Nephron (organoid): ENCODE data around the gene HMGCS1.

ENCODE experiments used
- H3K27ac Mint-ChIP-seq, 3 experiments: 2 replicates each; pipeline ENCODE4 v1.8.0; 2020; ENCODE audit warnings: mixed read lengths in 3 of 3, mild to moderate bottlenecking in 2 of 3, moderate library complexity in 1 of 3
- H3K27me3 Mint-ChIP-seq: 2 replicates; pipeline ENCODE4 v1.8.0; 2021; ENCODE audit warnings: low read depth, mild to moderate bottlenecking, moderate library complexity, mixed read lengths
- H3K36me3 Mint-ChIP-seq: 2 replicates; pipeline ENCODE4 v1.8.0; 2020; ENCODE audit warnings: low read depth, mixed read lengths
- H3K4me1 Mint-ChIP-seq: 2 replicates; pipeline ENCODE4 v1.8.0; 2020; ENCODE audit warnings: mixed read lengths
- H3K4me3 Mint-ChIP-seq, 3 experiments: 2 replicates each; pipeline ENCODE4 v1.8.0; 2020; ENCODE audit warnings: mild to moderate bottlenecking in 3 of 3, mixed read lengths in 3 of 3, moderate library complexity in 2 of 3
- H3K9me3 Mint-ChIP-seq: 2 replicates; pipeline ENCODE4 v1.8.0; 2020; ENCODE audit warnings: mixed read lengths
- CTCF ChIP-seq, 3 experiments: fragments of 200-600 bp; sonication (generic); IDR thresholded peaks; one replicate each; pipeline ENCODE4 v1.5.0; 2021; ENCODE audit warnings: antibody characterized with exemption in 3 of 3; ENCODE audit not compliant: unreplicated experiment in 3 of 3

Gene HMGCS1

GRCh38 chr5:43251754-43252153 is 61.5 kb downstream of the HMGCS1 start:
- H3K27me3 Mint-ChIP-seq = no peaks in the 10 kb centered on the region

GRCh38 chr5:43245724-43246385 is 67.4 kb downstream of the HMGCS1 start:
- Mint-ChIP-seq H3K4me1 (peaks cover 7% of the 10 kb centered on the region), H3K27me3 (peaks cover 14% of the 10 kb centered on the region), H3K27ac (no peak overlapping the region), H3K36me3 (no peaks in the 10 kb centered on the region), H3K9me3 (no peaks in the 10 kb centered on the region), H3K4me3 (no peak overlapping the region)
- no peak for TF ChIP-seq CTCF (IDR thresholded peaks at IDR 0.05; ENCODE audit: unreplicated experiment in 3 of 3)

More at GRCh38 chr5:43251754-43252153, 61.5 kb downstream of the HMGCS1 start:
- no peak for TF ChIP-seq CTCF (IDR thresholded peaks at IDR 0.05; ENCODE audit: unreplicated experiment in 3 of 3)
- H3K4me3 Mint-ChIP-seq = no peak overlapping the region
- H3K4me1 Mint-ChIP-seq = no peaks in the 10 kb centered on the region
- H3K9me3 Mint-ChIP-seq = no peaks in the 10 kb centered on the region
- H3K36me3 Mint-ChIP-seq = no peaks in the 10 kb centered on the region
- H3K27ac Mint-ChIP-seq = no peak overlapping the region

- H3K27me3 Mint-ChIP-seq = peaks cover 22% of the 10 kb centered on the region
- no peak overlapping the region for H3K4me3 Mint-ChIP-seq
- peaks cover 7% of the 10 kb centered on the region for H3K4me1 Mint-ChIP-seq
- H3K9me3 Mint-ChIP-seq = no peaks in the 10 kb centered on the region
- H3K27ac Mint-ChIP-seq = no peak overlapping the region
- TF ChIP-seq CTCF (IDR thresholded peaks at IDR 0.05; ENCODE audit: unreplicated experiment in 3 of 3) = no peak
- no peaks in the 10 kb centered on the region for H3K36me3 Mint-ChIP-seq
Measured at GRCh38 chr5:43244823-43245565, 68.2 kb downstream of the HMGCS1 start.

- TF ChIP-seq CTCF (IDR thresholded peaks at IDR 0.05; ENCODE audit: unreplicated experiment in 3 of 3) = no peak
- Mint-ChIP-seq H3K36me3 (no peaks in the 10 kb centered on the region), H3K4me3 (no peak overlapping the region), H3K9me3 (no peaks in the 10 kb centered on the region), H3K4me1 (peaks cover 7% of the 10 kb centered on the region), H3K27ac (no peak overlapping the region), H3K27me3 (peaks cover 22% of the 10 kb centered on the region)
Measured at GRCh38 chr5:43243270-43243669, 69.9 kb downstream of the HMGCS1 start.

GRCh38 chr5:43242196-43242595 is 71.0 kb downstream of the HMGCS1 start:
- H3K9me3 Mint-ChIP-seq = no peaks in the 10 kb centered on the region
- no peak overlapping the region for H3K27ac Mint-ChIP-seq
- TF ChIP-seq CTCF (IDR thresholded peaks at IDR 0.05; ENCODE audit: unreplicated experiment in 3 of 3) = no peak
- H3K4me1 Mint-ChIP-seq = peaks cover 7% of the 10 kb centered on the region
- no peak overlapping the region for H3K4me3 Mint-ChIP-seq
- H3K36me3 Mint-ChIP-seq = no peaks in the 10 kb centered on the region
- H3K27me3 Mint-ChIP-seq = peaks cover 22% of the 10 kb centered on the region
